ENCODE measurements around the gene TTLL10.

The TTLL10 gene

GRCh38 chr1:1223891-1224290 is 50.2 kb downstream of the TTLL10 start:
- DNase-seq (ENCODE audit: low read depth), result no peak

- no peak for DNase-seq (ENCODE audit: low read depth)
Measured at GRCh38 chr1:1225238-1225845, 51.7 kb downstream of the TTLL10 start.

GRCh38 chr1:1225913-1226312 is 52.2 kb downstream of the TTLL10 start:
- no peak for DNase-seq (ENCODE audit: low read depth)

- DNase-seq (ENCODE audit: low read depth), result no peak
Measured at GRCh38 chr1:1226566-1227362, 53.1 kb downstream of the TTLL10 start.

GRCh38 chr1:1227386-1227785 is 53.7 kb downstream of the TTLL10 start:
- DNase-seq (ENCODE audit: low read depth), result no peak

GRCh38 chr1:1228187-1228586 is 54.5 kb downstream of the TTLL10 start:
- DNase-seq (ENCODE audit: low read depth), result no peak

- DNase-seq (ENCODE audit: low read depth), result no peak
Measured at GRCh38 chr1:1228596-1229321, 55.1 kb downstream of the TTLL10 start.

- no peak for DNase-seq (ENCODE audit: low read depth)
Measured at GRCh38 chr1:1229770-1230169, 56.1 kb downstream of the TTLL10 start.

GRCh38 chr1:1230656-1231399 is 57.1 kb downstream of the TTLL10 start:
- peak; percentile 69 for DNase-seq (ENCODE audit: low read depth)

GRCh38 chr1:1231400-1232207 is 57.9 kb downstream of the TTLL10 start, which contains the start of gene SDF4:
TSS of gene SDF4 (minus strand) at chr1:1232001. CDS start at chr1:1228772, 3,229 bp downstream.
- DNase-seq (ENCODE audit: low read depth), result peak; percentile 93

- no peak for DNase-seq (ENCODE audit: low read depth)
Measured at GRCh38 chr1:1232208-1232795, 58.6 kb downstream of the TTLL10 start, which contains the start of gene B3GALT6. TSS of gene B3GALT6 (plus strand) at chr1:1232237. CDS start at chr1:1232279, 42 bp downstream.

- DNase-seq (ENCODE audit: low read depth), result no peak
Measured at GRCh38 chr1:1232796-1233566, 59.3 kb downstream of the TTLL10 start.

- DNase-seq (ENCODE audit: low read depth), result no peak
Measured at GRCh38 chr1:1233567-1233892, 59.9 kb downstream of the TTLL10 start.

- no peak for DNase-seq (ENCODE audit: low read depth)
Measured at GRCh38 chr1:1234180-1234808, 60.6 kb downstream of the TTLL10 start.

- no peak for DNase-seq (ENCODE audit: low read depth)
Measured at GRCh38 chr1:1235016-1235744, 61.5 kb downstream of the TTLL10 start.

GRCh38 chr1:1236176-1236763 is 62.6 kb downstream of the TTLL10 start:
- DNase-seq (ENCODE audit: low read depth), result no peak

- DNase-seq (ENCODE audit: low read depth), result no peak
Measured at GRCh38 chr1:1236945-1237873, 63.5 kb downstream of the TTLL10 start.
